H9 (cell line): ENCODE data around the gene GRIK3. TPM values are rescaled to one million over a fixed set of nuclear protein-coding genes. Genes with fewer than 3 reads are reported as not detected.

Experiments used
- DNase-seq: peaks from one replicate; pipeline ENCODE4 v3.0.0-alpha.2; 2017
- H2AFZ ChIP-seq: one replicate; pipeline ENCODE4 v1.6.1; 2013; ENCODE audit warnings: mild to moderate bottlenecking, low read length, control low read depth, moderate library complexity
- H2AK5ac ChIP-seq: 2 replicates; pipeline ENCODE4 v1.6.1; 2013; ENCODE audit warnings: low read length, control low read depth, mixed read lengths; ENCODE audit not compliant: insufficient read length
- H2BK120ac ChIP-seq: one replicate; pipeline ENCODE4 v1.6.1; 2013; ENCODE audit warnings: low read depth, mild to moderate bottlenecking, low read length, control low read depth, inconsistent platforms; ENCODE audit not compliant: poor library complexity, severe bottlenecking
- H2BK12ac ChIP-seq: 2 replicates; pipeline ENCODE4 v1.6.1; 2013; ENCODE audit warnings: low read length, control low read depth, mixed read lengths, low read depth; ENCODE audit not compliant: insufficient read length
- H2BK15ac ChIP-seq: 2 replicates; pipeline ENCODE4 v1.6.1; 2013; ENCODE audit warnings: low read depth, low read length, control low read depth
- H2BK20ac ChIP-seq: one replicate; pipeline ENCODE4 v1.6.1; 2013; ENCODE audit warnings: low read depth, mild to moderate bottlenecking, low read length, control low read depth, inconsistent platforms; ENCODE audit not compliant: poor library complexity, severe bottlenecking
- H2BK5ac ChIP-seq: 2 replicates; pipeline ENCODE4 v1.6.1; 2013; ENCODE audit warnings: low read length, control low read depth, mixed read lengths; ENCODE audit not compliant: insufficient read length
- H3K14ac ChIP-seq: 2 replicates; pipeline ENCODE4 v1.6.1; 2013; ENCODE audit warnings: low read length, control low read depth; ENCODE audit not compliant: insufficient read depth
- H3K18ac ChIP-seq: 2 replicates; pipeline ENCODE4 v1.6.1; 2013; ENCODE audit warnings: low read depth, mild to moderate bottlenecking, mixed read lengths, low read length, control low read depth; ENCODE audit not compliant: insufficient read length
- H3K23ac ChIP-seq: 2 replicates; pipeline ENCODE4 v1.6.1; 2013; ENCODE audit warnings: low read length, control low read depth, mixed read lengths, low read depth; ENCODE audit not compliant: insufficient read length
- H3K23me2 ChIP-seq: 2 replicates; pipeline ENCODE4 v1.6.1; 2013; ENCODE audit warnings: low read depth, mild to moderate bottlenecking, mixed read lengths, low read length, control low read depth; ENCODE audit not compliant: insufficient read length, poor library complexity, severe bottlenecking
- H3K27ac ChIP-seq: 2 replicates; pipeline ENCODE4 v1.5.1; 2013; ENCODE audit warnings: low read length, control low read depth, mixed read lengths, low read depth; ENCODE audit not compliant: insufficient read length
- H3K27me3 ChIP-seq: 2 replicates; pipeline ENCODE4 v1.6.1; 2013; ENCODE audit warnings: low read length, control low read depth, inconsistent platforms; ENCODE audit not compliant: insufficient read depth
- H3K4ac ChIP-seq: 2 replicates; pipeline ENCODE4 v1.6.1; 2013; ENCODE audit warnings: low read depth, mild to moderate bottlenecking, control low read depth, inconsistent platforms, low read length, moderate library complexity
- H3K4me1 ChIP-seq: 2 replicates; pipeline ENCODE4 v1.6.1; 2013; ENCODE audit warnings: low read length, control low read depth, inconsistent platforms; ENCODE audit not compliant: insufficient read depth
- H3K4me2 ChIP-seq: 2 replicates; pipeline ENCODE4 v1.6.1; 2013; ENCODE audit warnings: low read length, control low read depth, mixed read lengths; ENCODE audit not compliant: insufficient read length, insufficient read depth
- H3K56ac ChIP-seq: 2 replicates; pipeline ENCODE4 v1.6.1; 2013; ENCODE audit warnings: low read depth, mild to moderate bottlenecking, mixed read lengths, low read length, control low read depth; ENCODE audit not compliant: insufficient read length
- H3K79me1 ChIP-seq: 2 replicates; pipeline ENCODE4 v1.6.1; 2013; ENCODE audit warnings: low read depth, mild to moderate bottlenecking, moderate library complexity, low read length, control low read depth, inconsistent platforms; ENCODE audit not compliant: insufficient read depth, poor library complexity, severe bottlenecking
- H3K79me2 ChIP-seq: 2 replicates; pipeline ENCODE4 v1.6.1; 2013; ENCODE audit warnings: low read length, control low read depth, inconsistent platforms; ENCODE audit not compliant: insufficient read depth
- H3K9ac ChIP-seq: 2 replicates; pipeline ENCODE4 v1.6.1; 2013; ENCODE audit warnings: low read length, control low read depth, mixed read lengths; ENCODE audit not compliant: insufficient read length; ENCODE audit errors: extremely low read depth
- H3K9me3 ChIP-seq: one replicate; pipeline ENCODE4 v1.6.1; 2013; ENCODE audit warnings: low read depth, low read length, inconsistent platforms; ENCODE audit not compliant: control insufficient read depth
- H3T11ph ChIP-seq: one replicate; pipeline ENCODE4 v1.6.1; 2013; ENCODE audit warnings: mild to moderate bottlenecking, low read length, control low read depth, inconsistent platforms
- H4K20me1 ChIP-seq: one replicate; pipeline ENCODE4 v1.6.1; 2013; ENCODE audit not compliant: control insufficient read depth, insufficient read length, insufficient read depth
- H4K5ac ChIP-seq: 2 replicates; pipeline ENCODE4 v1.6.1; 2013; ENCODE audit warnings: low read depth, mild to moderate bottlenecking, mixed read lengths, low read length, control low read depth; ENCODE audit not compliant: insufficient read length
- H4K8ac ChIP-seq: replicated peaks from 2 replicates; pipeline ENCODE4 v1.6.1; 2013; ENCODE audit warnings: low read length, control low read depth, mixed read lengths, low read depth; ENCODE audit not compliant: insufficient read length
- H4K91ac ChIP-seq: 2 replicates; pipeline ENCODE4 v1.6.1; 2013; ENCODE audit warnings: low read depth, mild to moderate bottlenecking, moderate library complexity, mixed read lengths, low read length, control low read depth; ENCODE audit not compliant: insufficient read length
- H3K27ac Mint-ChIP-seq, 3 experiments: 2 replicates in 2 of 3; 3 replicates in 1 of 3; pipeline ENCODE4 v1.8.0; 2020 to 2021; ENCODE audit warnings: mixed read lengths in 3 of 3, mild to moderate bottlenecking in 1 of 3, moderate library complexity in 1 of 3
- H3K27me3 Mint-ChIP-seq: 2 replicates; pipeline ENCODE4 v1.8.0; 2021; ENCODE audit warnings: low read depth, mild to moderate bottlenecking, moderate library complexity, mixed read lengths
- H3K36me3 Mint-ChIP-seq, 3 experiments: 2 replicates in 2 of 3; 3 replicates in 1 of 3; pipeline ENCODE4 v1.8.0; 2020 to 2021; ENCODE audit warnings: low read depth in 3 of 3, mixed read lengths in 3 of 3; ENCODE audit not compliant: insufficient read depth in 1 of 3
- H3K4me1 Mint-ChIP-seq, 2 experiments: 2 replicates each; pipeline ENCODE4 v1.8.0; 2020; ENCODE audit warnings: mixed read lengths in 2 of 2
- H3K4me3 Mint-ChIP-seq, 2 experiments: 2 replicates in 1 of 2; 3 replicates in 1 of 2; pipeline ENCODE4 v1.8.0; 2020 to 2021; ENCODE audit warnings: mild to moderate bottlenecking in 2 of 2, mixed read lengths in 2 of 2, moderate library complexity in 1 of 2
- H3K9me3 Mint-ChIP-seq, 2 experiments: 2 replicates in 1 of 2; 3 replicates in 1 of 2; pipeline ENCODE4 v1.8.0; 2020; ENCODE audit warnings: mild to moderate bottlenecking in 2 of 2, mixed read lengths in 2 of 2, moderate library complexity in 1 of 2
- CTCF ChIP-seq: fragments of 200-600 bp; sonication (generic); conservative IDR thresholded peaks from 3 replicates; pipeline ENCODE4 v1.8.0; 2021; ENCODE audit warnings: antibody characterized with exemption, mild to moderate bottlenecking
- WGBS: extraction: QIAGEN DNeasy Blood & Tissue Kit; methylation state at CpG from one replicate; pipeline ENCODE4 v1.1.7; 2013; ENCODE audit warnings: missing lambda C conversion rate, low lambda C conversion rate, mixed read lengths; ENCODE audit not compliant: insufficient read length; ENCODE audit errors: extremely low coverage; 5-methylcytosine and 5-hydroxymethylcytosine counted together
- total RNA-seq: library from RNA; stranded (reverse); gene quantifications from 2 replicates; pipeline ENCODE4 v1.2.1, GENCODE V29; 2021

GRIK3 gene
- total RNA-seq, 1 experiment from 2014 or later, result 1.7 TPM

DNA sequence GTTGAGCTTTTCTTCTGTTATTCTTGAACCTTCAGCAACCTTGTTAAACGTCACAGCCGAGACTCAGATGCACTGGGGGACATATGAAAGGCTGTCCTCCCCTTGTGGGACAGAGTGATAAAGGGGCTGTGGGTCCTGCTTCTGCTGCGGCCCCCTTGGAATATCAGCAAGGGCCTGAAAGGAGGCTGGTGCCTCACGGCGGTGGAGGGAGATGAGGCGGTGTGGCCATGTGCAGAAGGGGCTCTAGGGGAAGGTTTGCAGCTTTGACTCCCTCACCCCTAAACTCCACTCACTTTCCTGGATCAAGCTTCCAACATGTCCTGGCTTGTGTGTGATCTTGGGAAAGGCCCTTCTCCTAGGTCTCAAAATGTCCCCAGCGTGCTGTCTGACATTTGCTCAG, 280.9 kb downstream of the GRIK3 start:
- Histone ChIP-seq H3K27ac (no peak overlapping the region), H2AFZ (no peak overlapping the region), H3K18ac (no peak overlapping the region), H3K56ac (no peak overlapping the region), H3K4me1 (no peaks in the 10 kb centered on the region; the same call in 1 of the 2 replicates), H4K5ac (no peak overlapping the region), H2BK20ac (no peak overlapping the region), H3K9me3 (no peaks in the 10 kb centered on the region), H4K91ac (no peak overlapping the region), H2AK5ac (no peak overlapping the region), H3K23me2 (no peaks in the 10 kb centered on the region), H3T11ph (no peak overlapping the region), H3K14ac (no peak overlapping the region), H3K4me2 (no peak overlapping the region), H3K4ac (no peak overlapping the region), H3K9ac (no peak overlapping the region), H2BK15ac (no peak overlapping the region), H3K79me2 (no peaks in the 10 kb centered on the region), H2BK120ac (no peak overlapping the region), H3K23ac (no peak overlapping the region), H3K79me1 (no peaks in the 10 kb centered on the region), H2BK5ac (no peak overlapping the region), H2BK12ac (no peak overlapping the region), H4K20me1 (no peaks in the 10 kb centered on the region), H4K8ac (no peak overlapping the region), H3K27me3 (no peaks in the 10 kb centered on the region)
- no peak for DNase-seq
- H3K4me1 Mint-ChIP-seq, result peaks cover 11 to 13% of the 10 kb centered on the region in 2 experiments; a peak in 3 of 4 replicates
- H3K9me3 Mint-ChIP-seq, result no peaks in the 10 kb centered on the region
- no peaks in the 10 kb centered on the region; a peak in 1 of 7 replicates for H3K36me3 Mint-ChIP-seq
- no peak for TF ChIP-seq CTCF
- H3K27ac Mint-ChIP-seq, result peak overlapping the region in 1 of 3 experiments; percentile 59; a peak in 1 of 7 replicates
- H3K4me3 Mint-ChIP-seq, result no peak overlapping the region
- H3K27me3 Mint-ChIP-seq, result peaks cover 15% of the 10 kb centered on the region
- WGBS, result no CpG with 5 or more reads among the region's 7 CpGs
